Fibroblast of villous mesenchyme (primary cell): ENCODE results near the gene FTL. TPM values are rescaled to one million over a fixed set of nuclear protein-coding genes. Genes with fewer than 3 reads are reported as not detected.

Source experiments
- DNase-seq: peaks from one replicate; pipeline ENCODE4 v3.0.0-alpha.2; 2010; ENCODE audit warnings: low read depth
- H3K4me3 ChIP-seq: 2 replicates; pipeline ENCODE4 v1.5.1; 2011; ENCODE audit warnings: low read depth, mild to moderate bottlenecking, low read length
- total RNA-seq: library from RNA; depleted of rRNA; stranded (reverse); fragments of >200 nt; gene quantifications from 2 replicates; pipeline ENCODE4 v1.2.3, GENCODE V29; 2012
- TF ChIP-seq, protein P1 (sequence below): IDR thresholded peaks from 2 replicates; pipeline ENCODE4 v1.5.1; 2012; ENCODE audit warnings: low read depth, mild to moderate bottlenecking, low read length; ENCODE audit not compliant: insufficient read depth

The FTL gene
- total RNA-seq, 1 donor, result 4,150 TPM

GRCh38 chr19:48962029-48962848 lies 2.9 kb upstream of the FTL start:
- peak; percentile 28 for DNase-seq
- H3K4me3 ChIP-seq, result no peak overlapping the region
- TF ChIP-seq, protein P1, sequence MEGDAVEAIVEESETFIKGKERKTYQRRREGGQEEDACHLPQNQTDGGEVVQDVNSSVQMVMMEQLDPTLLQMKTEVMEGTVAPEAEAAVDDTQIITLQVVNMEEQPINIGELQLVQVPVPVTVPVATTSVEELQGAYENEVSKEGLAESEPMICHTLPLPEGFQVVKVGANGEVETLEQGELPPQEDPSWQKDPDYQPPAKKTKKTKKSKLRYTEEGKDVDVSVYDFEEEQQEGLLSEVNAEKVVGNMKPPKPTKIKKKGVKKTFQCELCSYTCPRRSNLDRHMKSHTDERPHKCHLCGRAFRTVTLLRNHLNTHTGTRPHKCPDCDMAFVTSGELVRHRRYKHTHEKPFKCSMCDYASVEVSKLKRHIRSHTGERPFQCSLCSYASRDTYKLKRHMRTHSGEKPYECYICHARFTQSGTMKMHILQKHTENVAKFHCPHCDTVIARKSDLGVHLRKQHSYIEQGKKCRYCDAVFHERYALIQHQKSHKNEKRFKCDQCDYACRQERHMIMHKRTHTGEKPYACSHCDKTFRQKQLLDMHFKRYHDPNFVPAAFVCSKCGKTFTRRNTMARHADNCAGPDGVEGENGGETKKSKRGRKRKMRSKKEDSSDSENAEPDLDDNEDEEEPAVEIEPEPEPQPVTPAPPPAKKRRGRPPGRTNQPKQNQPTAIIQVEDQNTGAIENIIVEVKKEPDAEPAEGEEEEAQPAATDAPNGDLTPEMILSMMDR, result no peak

DNA sequence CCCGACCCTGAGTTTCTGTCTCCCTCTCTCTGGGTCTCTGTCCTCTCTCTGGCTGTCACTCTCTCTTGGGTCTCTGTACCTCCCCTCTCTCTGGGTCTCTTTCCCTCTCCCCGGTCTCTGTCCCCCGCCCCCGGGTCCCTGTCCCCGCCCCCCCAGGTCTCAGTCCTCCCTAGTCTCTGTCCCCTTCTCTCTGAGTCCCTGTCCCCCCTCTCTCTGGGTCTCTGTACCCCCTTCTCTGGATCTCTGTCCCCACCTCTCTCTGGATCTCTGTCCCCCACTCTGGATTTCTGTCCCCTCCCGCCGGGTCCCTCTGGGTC lies 2.3 kb upstream of the FTL start:
- TF ChIP-seq, protein P1, result no peak
- DNase-seq, result no peak

GRCh38 chr19:48963371-48964204 lies 1.5 kb upstream of the FTL start:
- H3K4me3 ChIP-seq, result peak overlapping the region; percentile 25

More for the DNA sequence above, 2.3 kb upstream of the FTL start:
- no peak overlapping the region for H3K4me3 ChIP-seq

DNA sequence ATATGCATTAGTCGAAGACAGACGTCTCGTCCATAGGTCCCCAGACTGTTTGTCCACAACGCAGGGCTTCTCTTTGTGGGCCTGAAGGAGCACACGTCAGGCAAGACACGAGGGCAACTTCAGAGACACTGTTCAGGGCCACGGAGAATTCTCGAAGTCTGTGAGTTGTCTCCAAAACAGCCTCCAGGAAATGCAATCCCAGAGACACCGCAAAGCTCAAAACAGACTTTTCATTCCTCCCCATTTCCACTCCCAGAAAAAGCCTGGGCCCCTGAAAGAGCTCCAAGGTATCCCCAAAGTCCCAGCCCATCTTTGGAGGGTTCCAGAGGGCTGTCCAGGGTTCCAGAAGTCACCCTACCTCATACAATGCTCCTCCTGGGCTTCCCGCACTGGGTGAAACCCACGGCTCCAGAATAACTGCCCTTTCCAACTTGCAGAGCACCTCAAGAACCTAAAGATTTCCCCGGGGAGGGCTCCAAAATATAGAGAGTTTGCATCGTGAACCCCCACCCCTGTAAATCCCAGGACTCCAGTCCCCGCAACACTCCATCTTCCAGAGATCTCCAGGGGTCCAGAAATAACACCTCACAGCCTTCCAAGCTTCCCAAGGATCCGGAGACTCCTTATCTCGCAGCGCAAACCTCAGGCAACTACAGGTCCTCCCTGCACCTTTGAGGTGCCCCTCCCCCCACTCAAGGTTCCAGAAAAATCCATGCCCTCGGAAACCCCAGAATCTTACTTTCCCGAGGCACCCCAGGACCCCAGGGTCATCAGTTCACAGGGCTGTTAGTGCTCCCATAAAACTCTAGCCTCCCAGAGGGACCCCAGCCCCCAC lies 687 bp upstream of the FTL start:
- peak; percentile 72 for DNase-seq
- peak overlapping the region; percentile 34 for H3K4me3 ChIP-seq
- TF ChIP-seq, protein P1, result no peak

More at GRCh38 chr19:48963371-48964204, 1.5 kb upstream of the FTL start:
- peak; percentile 77 for DNase-seq
- TF ChIP-seq, protein P1, result no peak

DNA sequence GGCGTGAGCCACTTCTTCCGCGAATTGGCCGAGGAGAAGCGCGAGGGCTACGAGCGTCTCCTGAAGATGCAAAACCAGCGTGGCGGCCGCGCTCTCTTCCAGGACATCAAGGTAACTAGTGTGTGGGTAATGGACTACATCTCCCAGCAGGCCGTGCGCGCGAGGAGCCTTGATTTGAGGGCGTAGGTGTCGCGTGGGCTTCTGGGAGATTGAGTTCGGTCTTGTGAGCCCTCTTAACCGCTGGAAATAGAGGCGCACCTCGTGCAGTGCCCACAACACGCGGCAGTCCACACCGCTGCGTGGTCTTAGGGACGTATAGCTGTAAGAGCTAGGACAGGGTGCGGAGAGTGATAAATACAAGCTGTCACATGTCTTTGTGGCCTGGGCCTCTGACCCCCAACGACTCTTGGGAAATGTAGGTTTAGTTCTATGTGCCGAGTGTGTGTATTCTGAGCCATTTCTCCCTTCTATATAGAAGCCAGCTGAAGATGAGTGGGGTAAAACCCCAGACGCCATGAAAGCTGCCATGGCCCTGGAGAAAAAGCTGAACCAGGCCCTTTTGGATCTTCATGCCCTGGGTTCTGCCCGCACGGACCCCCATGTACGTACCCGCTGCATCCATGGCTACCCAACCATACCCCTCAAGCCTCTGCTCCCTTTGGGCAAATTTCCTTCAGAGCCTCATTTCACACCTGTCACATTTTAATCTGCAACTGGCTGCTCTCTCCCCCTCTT lies 864 bp downstream of the FTL start:
- TF ChIP-seq, protein P1, result no peak
- peak; percentile 77 for DNase-seq
- H3K4me3 ChIP-seq, result peak overlapping the region; percentile 81
